Muscle layer of colon (tissue), 2 donors: ENCODE measurements around the gene ABLIM2.

Experiments used
- H3K27ac ChIP-seq: one replicate; pipeline ENCODE4 v1.7.0; 2013; ENCODE audit warnings: low read depth, mild to moderate bottlenecking, low read length, moderate library complexity
- H3K27me3 ChIP-seq, 2 donors: one replicate each; pipeline ENCODE4 v1.7.0; 2013; ENCODE audit warnings: low read length in 2 of 2, mild to moderate bottlenecking in 2 of 2; ENCODE audit not compliant: insufficient read depth in 2 of 2, control insufficient read depth in 1 of 2
- H3K36me3 ChIP-seq: one replicate; pipeline ENCODE4 v1.7.0; 2013; ENCODE audit warnings: mild to moderate bottlenecking, low read length; ENCODE audit not compliant: insufficient read depth
- H3K4me1 ChIP-seq: one replicate; pipeline ENCODE4 v1.7.0; 2013; ENCODE audit warnings: mild to moderate bottlenecking, low read length; ENCODE audit not compliant: insufficient read depth
- H3K4me3 ChIP-seq, 2 donors: one replicate each; pipeline ENCODE4 v1.7.0; 2013; ENCODE audit warnings: low read length in 2 of 2, low read depth in 1 of 2, mild to moderate bottlenecking in 1 of 2, moderate library complexity in 1 of 2
- H3K9ac ChIP-seq: one replicate; pipeline ENCODE4 v1.7.0; 2013; ENCODE audit warnings: low read length
- H3K9me3 ChIP-seq: one replicate; pipeline ENCODE4 v1.7.0; 2013; ENCODE audit warnings: mild to moderate bottlenecking, low read length
- donor health status: abdominal sarcoma.
- donor health status: Adenocarcinoma of cecum.

Gene ABLIM2

DNA sequence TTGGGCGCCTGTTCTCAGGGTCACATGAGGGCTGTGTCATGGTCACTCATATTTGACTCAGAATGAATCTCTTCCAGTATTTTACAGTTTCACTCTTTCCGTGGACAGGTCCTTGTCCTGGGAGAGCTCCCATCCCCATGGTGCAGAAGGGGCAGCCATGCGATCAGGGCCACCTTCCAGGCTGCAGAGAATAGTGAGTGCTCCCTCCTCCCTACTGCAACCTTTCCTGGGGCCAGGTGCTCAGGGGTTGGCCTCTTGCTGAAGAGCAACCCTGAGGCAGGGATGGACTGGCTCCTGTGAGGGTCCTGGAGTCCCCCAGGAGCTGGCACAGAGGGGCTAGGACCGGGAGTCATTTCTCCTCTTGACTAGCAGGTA is 108.4 kb downstream of the ABLIM2 start:
- Histone ChIP-seq H3K9ac (no peak overlapping the region), H3K9me3 (no peaks in the 10 kb centered on the region), H3K27me3 (no peaks in the 10 kb centered on the region), H3K27ac (no peak overlapping the region), H3K36me3 (no peaks in the 10 kb centered on the region), H3K4me3 (no peak overlapping the region), H3K4me1 (peaks cover 9% of the 10 kb centered on the region)

GRCh38 chr4:8048856-8049676 is 109.5 kb downstream of the ABLIM2 start:
- H3K4me1 ChIP-seq, result peaks cover 9% of the 10 kb centered on the region
- H3K4me3 ChIP-seq, result no peak overlapping the region
- no peak overlapping the region for H3K27ac ChIP-seq
- H3K36me3 ChIP-seq, result no peaks in the 10 kb centered on the region
- H3K9ac ChIP-seq, result no peak overlapping the region
- H3K27me3 ChIP-seq, result no peaks in the 10 kb centered on the region
- H3K9me3 ChIP-seq, result no peaks in the 10 kb centered on the region

DNA sequence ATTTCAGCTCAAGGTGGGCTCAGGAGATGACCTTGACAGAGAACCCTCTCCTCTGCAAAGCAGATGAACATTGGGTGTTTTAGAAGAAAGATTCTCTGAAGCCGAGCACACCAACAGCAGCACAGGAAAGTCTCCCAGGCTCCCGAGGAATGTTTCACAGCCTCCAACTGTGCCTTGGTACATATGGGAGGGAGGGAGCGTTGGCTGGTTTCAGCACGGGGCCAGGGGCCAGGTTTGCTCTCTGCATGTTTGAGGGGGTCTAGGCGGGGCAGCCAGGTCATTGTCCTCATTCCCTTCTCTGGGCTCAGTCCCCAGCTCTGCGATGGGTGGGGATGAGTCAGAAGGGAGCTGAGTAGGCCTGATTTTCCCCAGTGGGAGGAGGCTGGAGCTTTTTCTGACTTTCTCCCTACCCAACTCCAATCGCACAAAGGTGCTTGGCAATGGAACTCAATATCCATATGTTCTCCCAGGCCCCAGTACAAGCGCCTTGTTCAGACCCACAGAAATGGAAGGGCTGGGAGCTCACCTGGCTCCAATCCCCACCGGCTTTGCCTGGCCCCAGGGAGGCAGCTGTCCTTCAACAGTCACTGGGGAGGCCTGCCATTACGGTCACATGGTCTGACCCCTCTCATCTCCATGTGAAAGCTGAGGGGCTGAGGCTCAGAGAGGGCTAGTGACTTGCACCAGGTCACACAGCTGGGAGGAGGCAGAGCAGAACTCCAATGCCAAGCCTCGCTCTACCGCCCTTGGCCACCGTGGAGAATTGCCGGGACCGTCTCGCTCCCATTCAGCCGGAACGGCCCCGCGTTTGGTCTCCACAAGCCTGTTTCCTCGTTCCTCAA is 110.6 kb downstream of the ABLIM2 start:
- H3K9ac ChIP-seq, result no peak overlapping the region
- no peak overlapping the region for H3K27ac ChIP-seq
- H3K36me3 ChIP-seq, result no peaks in the 10 kb centered on the region
- peaks cover 9% of the 10 kb centered on the region for H3K4me1 ChIP-seq
- no peaks in the 10 kb centered on the region for H3K27me3 ChIP-seq
- no peak overlapping the region for H3K4me3 ChIP-seq
- no peaks in the 10 kb centered on the region for H3K9me3 ChIP-seq

- H3K27ac ChIP-seq, result no peak overlapping the region
- H3K9ac ChIP-seq, result no peak overlapping the region
Observed at GRCh38 chr4:8046925-8047541, 111.6 kb downstream of the ABLIM2 start.

DNA sequence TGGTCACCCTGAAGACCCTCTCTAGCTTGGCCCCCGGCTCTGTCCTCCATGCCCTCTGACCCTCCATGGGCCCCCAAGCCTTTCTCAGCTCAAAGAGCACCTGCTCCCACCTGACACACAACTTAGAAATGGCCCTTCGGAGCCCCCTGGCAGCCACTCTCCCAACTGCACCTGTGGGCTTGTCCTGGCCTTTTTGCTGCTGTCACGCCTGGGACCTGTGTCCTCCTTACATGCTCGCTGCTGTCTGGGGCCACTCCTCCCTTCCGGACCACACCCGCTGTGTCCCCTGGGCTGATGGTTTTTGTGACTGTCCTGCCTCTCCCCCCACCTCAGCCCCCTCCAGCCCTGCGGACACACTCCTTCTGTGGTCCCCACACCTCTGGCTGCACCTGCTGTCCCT is 112.7 kb downstream of the ABLIM2 start:
- no peaks in the 10 kb centered on the region for H3K27me3 ChIP-seq
- H3K36me3 ChIP-seq, result no peaks in the 10 kb centered on the region
- no peak overlapping the region for H3K27ac ChIP-seq

More at GRCh38 chr4:8046925-8047541, 111.6 kb downstream of the ABLIM2 start:
- H3K27me3 ChIP-seq, result no peaks in the 10 kb centered on the region
- H3K36me3 ChIP-seq, result no peaks in the 10 kb centered on the region
- no peaks in the 10 kb centered on the region for H3K9me3 ChIP-seq
- no peak overlapping the region for H3K4me3 ChIP-seq
- H3K4me1 ChIP-seq, result peaks cover 9% of the 10 kb centered on the region

DNA sequence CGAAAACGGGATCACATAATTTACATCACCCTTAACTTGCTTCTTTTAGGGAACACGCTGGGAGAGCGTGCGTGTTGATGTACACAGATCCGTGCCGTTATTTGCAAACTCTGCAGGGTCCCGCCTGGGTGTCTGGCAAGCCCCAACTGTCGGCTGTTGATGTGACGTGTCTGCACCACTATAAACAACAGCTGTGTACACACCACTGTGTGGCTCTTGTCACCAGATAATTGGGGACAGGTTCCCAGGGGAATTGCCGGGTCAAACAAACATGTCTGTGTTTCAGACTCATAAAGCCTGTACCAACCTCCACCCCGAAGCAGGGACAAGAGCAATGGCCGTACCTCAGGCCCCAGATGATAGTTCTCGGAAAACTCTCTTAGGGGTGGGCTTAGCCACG is 113.9 kb downstream of the ABLIM2 start:
- H3K9ac ChIP-seq, result no peak overlapping the region
- H3K4me3 ChIP-seq, result no peak overlapping the region
- H3K4me1 ChIP-seq, result no peaks in the 10 kb centered on the region
- no peaks in the 10 kb centered on the region for H3K36me3 ChIP-seq
- H3K27me3 ChIP-seq, result no peaks in the 10 kb centered on the region
- no peak overlapping the region for H3K27ac ChIP-seq
- H3K9me3 ChIP-seq, result no peaks in the 10 kb centered on the region

More for the DNA sequence above, 112.7 kb downstream of the ABLIM2 start:
- no peak overlapping the region for H3K4me3 ChIP-seq
- H3K9ac ChIP-seq, result no peak overlapping the region
- H3K4me1 ChIP-seq, result peaks cover 7% of the 10 kb centered on the region
- no peaks in the 10 kb centered on the region for H3K9me3 ChIP-seq

GRCh38 chr4:8044244-8044643 is 114.4 kb downstream of the ABLIM2 start:
- Histone ChIP-seq H3K4me1 (no peaks in the 10 kb centered on the region), H3K36me3 (no peaks in the 10 kb centered on the region), H3K4me3 (no peak overlapping the region), H3K9me3 (no peaks in the 10 kb centered on the region), H3K9ac (no peak overlapping the region), H3K27ac (no peak overlapping the region), H3K27me3 (no peaks in the 10 kb centered on the region)

DNA sequence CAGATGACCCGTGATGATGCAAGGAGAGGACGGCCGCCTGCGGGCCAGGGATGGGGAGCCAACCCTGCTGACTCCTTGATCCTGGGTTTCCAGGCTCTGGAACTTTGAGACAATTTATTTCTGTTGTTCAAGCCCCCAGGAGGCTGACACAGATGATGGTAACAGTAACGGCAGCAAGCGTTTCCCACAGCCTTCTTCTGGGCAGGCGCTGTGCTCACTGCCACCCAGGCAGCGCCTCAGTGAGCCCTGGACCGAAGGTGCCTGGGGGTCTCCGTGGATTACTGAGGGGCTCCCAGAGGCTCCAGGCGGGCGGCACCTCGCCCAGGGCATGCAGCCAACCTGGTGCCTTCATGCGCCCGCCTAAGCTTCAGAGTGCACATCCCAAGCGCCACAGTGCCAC is 115.0 kb downstream of the ABLIM2 start:
- Histone ChIP-seq H3K4me1 (no peaks in the 10 kb centered on the region), H3K27me3 (no peaks in the 10 kb centered on the region), H3K36me3 (no peaks in the 10 kb centered on the region), H3K9me3 (no peaks in the 10 kb centered on the region), H3K9ac (no peak overlapping the region), H3K4me3 (no peak overlapping the region), H3K27ac (no peak overlapping the region)

GRCh38 chr4:8041868-8042267 is 116.7 kb downstream of the ABLIM2 start:
- Histone ChIP-seq H3K4me3 (no peak overlapping the region), H3K4me1 (no peaks in the 10 kb centered on the region), H3K9me3 (no peaks in the 10 kb centered on the region), H3K9ac (no peak overlapping the region), H3K27me3 (no peaks in the 10 kb centered on the region), H3K27ac (no peak overlapping the region), H3K36me3 (no peaks in the 10 kb centered on the region)

DNA sequence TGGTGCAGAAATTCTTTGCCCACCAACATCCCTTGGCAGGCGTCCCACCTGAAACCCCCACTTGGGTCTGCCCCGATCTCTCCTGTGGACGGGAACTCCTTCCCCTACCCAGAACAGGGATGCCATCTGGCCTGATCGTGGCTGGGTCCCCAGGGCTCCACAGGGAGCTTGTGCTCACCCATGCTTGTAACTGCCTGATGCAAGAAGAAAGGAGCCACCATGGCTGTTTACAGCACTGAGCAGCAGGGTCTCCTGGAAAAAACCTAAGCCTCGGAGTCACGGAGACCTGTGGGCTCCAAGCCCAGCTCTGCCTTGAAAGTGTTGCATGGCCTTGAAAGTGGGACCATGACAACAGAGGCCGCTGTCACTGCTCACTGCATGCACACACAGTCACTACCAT is 117.4 kb downstream of the ABLIM2 start:
- no peak overlapping the region for H3K9ac ChIP-seq
- no peaks in the 10 kb centered on the region for H3K36me3 ChIP-seq
- H3K9me3 ChIP-seq, result no peaks in the 10 kb centered on the region
- H3K4me3 ChIP-seq, result no peak overlapping the region
- H3K27me3 ChIP-seq, result no peaks in the 10 kb centered on the region
- H3K4me1 ChIP-seq, result no peaks in the 10 kb centered on the region
- H3K27ac ChIP-seq, result no peak overlapping the region

GRCh38 chr4:8040607-8041006 is 118.0 kb downstream of the ABLIM2 start:
- no peaks in the 10 kb centered on the region for H3K27me3 ChIP-seq
- no peaks in the 10 kb centered on the region for H3K36me3 ChIP-seq
- H3K27ac ChIP-seq, result no peak overlapping the region
- no peak overlapping the region for H3K4me3 ChIP-seq
- H3K9ac ChIP-seq, result no peak overlapping the region
- no peaks in the 10 kb centered on the region for H3K4me1 ChIP-seq
- no peaks in the 10 kb centered on the region for H3K9me3 ChIP-seq
